Neuron (in vitro differentiated cells): Measurements from ENCODE around the gene CDH13.

Source experiments
- H2AFZ ChIP-seq: one replicate; pipeline ENCODE4 v1.6.1; 2013; ENCODE audit warnings: low read depth, mild to moderate bottlenecking, inconsistent platforms, low read length, moderate library complexity
- H3K27me3 ChIP-seq: one replicate; pipeline ENCODE4 v1.6.1; 2013; ENCODE audit warnings: low read length; ENCODE audit not compliant: insufficient read depth
- H3K36me3 ChIP-seq: one replicate; pipeline ENCODE4 v1.6.1; 2013; ENCODE audit warnings: low read length; ENCODE audit not compliant: insufficient read depth
- H3K4me1 ChIP-seq: one replicate; pipeline ENCODE4 v1.6.1; 2013; ENCODE audit warnings: low read length; ENCODE audit not compliant: insufficient read depth
- H3K4me3 ChIP-seq: 2 replicates; pipeline ENCODE4 v1.5.1; 2013; ENCODE audit warnings: mild to moderate bottlenecking, low read length, moderate library complexity
- H3K9me3 ChIP-seq: one replicate; pipeline ENCODE4 v1.6.1; 2013; ENCODE audit warnings: low read length

CDH13 gene

GRCh38 chr16:83720981-83721380 lies 1094.2 kb downstream of the CDH13 start:
- no peaks in the 10 kb centered on the region for H3K9me3 ChIP-seq
- H3K36me3 ChIP-seq: no peaks in the 10 kb centered on the region
- H3K4me3 ChIP-seq: no peak overlapping the region
- H3K27me3 ChIP-seq: no peaks in the 10 kb centered on the region
- H3K4me1 ChIP-seq: no peaks in the 10 kb centered on the region
- H2AFZ ChIP-seq: no peak overlapping the region

- Histone ChIP-seq H2AFZ (no peak overlapping the region), H3K4me3 (no peak overlapping the region), H3K27me3 (no peaks in the 10 kb centered on the region), H3K4me1 (no peaks in the 10 kb centered on the region), H3K9me3 (no peaks in the 10 kb centered on the region), H3K36me3 (no peaks in the 10 kb centered on the region)
Measured at GRCh38 chr16:83721676-83722075, 1094.9 kb downstream of the CDH13 start.

GRCh38 chr16:83722456-83723183 lies 1095.9 kb downstream of the CDH13 start:
- Histone ChIP-seq H3K36me3 (no peaks in the 10 kb centered on the region), H3K4me3 (no peak overlapping the region), H3K9me3 (no peaks in the 10 kb centered on the region), H3K27me3 (no peaks in the 10 kb centered on the region), H2AFZ (no peak overlapping the region), H3K4me1 (no peaks in the 10 kb centered on the region)

DNA sequence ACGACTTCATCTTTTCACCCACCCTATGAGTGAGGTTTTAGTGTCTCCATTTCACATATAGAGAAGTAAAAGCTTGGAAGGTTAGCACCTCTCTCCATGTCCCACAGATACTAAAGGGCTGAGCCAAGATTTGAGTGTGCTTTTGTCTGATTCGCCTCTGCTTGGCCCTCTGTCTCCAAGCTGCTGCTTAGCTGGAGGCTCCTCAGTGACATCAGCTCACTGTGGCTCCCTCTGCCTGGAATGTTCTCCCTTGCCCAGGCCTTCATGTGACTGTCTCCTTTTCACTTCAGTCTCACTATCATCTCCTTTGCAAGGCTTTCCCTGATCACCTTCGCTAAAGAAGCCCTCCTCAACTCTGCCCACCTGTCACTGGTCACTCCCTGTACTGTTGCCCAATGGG lies 1096.5 kb downstream of the CDH13 start:
- Histone ChIP-seq H2AFZ (no peak overlapping the region), H3K4me3 (no peak overlapping the region), H3K27me3 (no peaks in the 10 kb centered on the region), H3K36me3 (no peaks in the 10 kb centered on the region), H3K4me1 (no peaks in the 10 kb centered on the region), H3K9me3 (no peaks in the 10 kb centered on the region)

DNA sequence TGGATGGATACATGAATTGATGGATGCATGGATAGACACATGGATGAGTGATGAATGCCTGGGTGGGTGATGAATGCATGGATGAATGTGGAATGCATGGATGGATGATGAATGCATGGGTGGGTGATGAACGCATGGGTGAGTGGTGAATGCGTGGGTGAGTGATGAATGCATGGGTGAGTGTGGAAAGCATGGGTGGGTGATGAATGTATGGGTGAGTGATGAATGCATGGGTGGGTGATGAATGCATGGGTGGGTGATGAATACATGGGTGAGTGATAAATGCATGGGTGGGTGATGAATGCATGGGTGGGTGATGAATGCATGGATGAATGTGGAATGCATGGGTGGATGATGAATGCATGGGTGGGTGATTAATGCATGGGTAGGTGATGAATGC lies 1097.1 kb downstream of the CDH13 start:
- no peak overlapping the region for H3K4me3 ChIP-seq
- no peaks in the 10 kb centered on the region for H3K4me1 ChIP-seq
- H3K27me3 ChIP-seq: no peaks in the 10 kb centered on the region
- H2AFZ ChIP-seq: no peak overlapping the region
- H3K9me3 ChIP-seq: no peaks in the 10 kb centered on the region
- no peaks in the 10 kb centered on the region for H3K36me3 ChIP-seq

DNA sequence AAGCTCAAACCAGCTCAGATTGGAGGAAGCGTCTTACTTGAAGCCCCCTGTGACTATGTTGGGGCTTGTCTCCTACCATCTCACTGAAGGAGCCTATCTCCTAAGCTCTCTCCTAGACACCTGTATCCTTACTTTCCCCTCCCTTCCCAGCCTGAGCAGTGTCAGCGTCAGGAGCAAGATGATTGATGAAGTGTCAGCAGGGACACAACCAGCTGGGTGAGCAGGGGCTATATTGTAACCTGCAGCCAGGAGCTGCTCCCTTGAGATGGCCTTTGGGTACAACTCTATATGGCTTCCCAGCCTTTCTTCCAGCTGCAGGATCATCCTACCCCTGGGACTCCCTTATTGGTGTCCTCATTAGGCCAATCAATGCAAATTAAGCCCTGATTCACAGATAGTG lies 1097.8 kb downstream of the CDH13 start:
- H3K36me3 ChIP-seq: no peaks in the 10 kb centered on the region

GRCh38 chr16:83725313-83725712 lies 1098.5 kb downstream of the CDH13 start:
- H3K4me1 ChIP-seq: no peaks in the 10 kb centered on the region
- no peak overlapping the region for H2AFZ ChIP-seq
- no peaks in the 10 kb centered on the region for H3K27me3 ChIP-seq
- no peak overlapping the region for H3K4me3 ChIP-seq
- no peaks in the 10 kb centered on the region for H3K9me3 ChIP-seq
- H3K36me3 ChIP-seq: no peaks in the 10 kb centered on the region

More for the DNA sequence above, 1097.8 kb downstream of the CDH13 start:
- H3K27me3 ChIP-seq: no peaks in the 10 kb centered on the region
- no peak overlapping the region for H3K4me3 ChIP-seq
- no peaks in the 10 kb centered on the region for H3K4me1 ChIP-seq
- H2AFZ ChIP-seq: no peak overlapping the region
- no peaks in the 10 kb centered on the region for H3K9me3 ChIP-seq

- H3K4me1 ChIP-seq: no peaks in the 10 kb centered on the region
- no peak overlapping the region for H2AFZ ChIP-seq
- no peaks in the 10 kb centered on the region for H3K9me3 ChIP-seq
- no peaks in the 10 kb centered on the region for H3K36me3 ChIP-seq
- no peaks in the 10 kb centered on the region for H3K27me3 ChIP-seq
- no peak overlapping the region for H3K4me3 ChIP-seq
Measured at GRCh38 chr16:83727018-83727417, 1100.2 kb downstream of the CDH13 start.

- Histone ChIP-seq H3K36me3 (no peaks in the 10 kb centered on the region), H3K4me3 (no peak overlapping the region), H2AFZ (no peak overlapping the region), H3K27me3 (no peaks in the 10 kb centered on the region), H3K9me3 (no peaks in the 10 kb centered on the region), H3K4me1 (no peaks in the 10 kb centered on the region)
Measured at GRCh38 chr16:83727751-83728352, 1101.1 kb downstream of the CDH13 start.

DNA sequence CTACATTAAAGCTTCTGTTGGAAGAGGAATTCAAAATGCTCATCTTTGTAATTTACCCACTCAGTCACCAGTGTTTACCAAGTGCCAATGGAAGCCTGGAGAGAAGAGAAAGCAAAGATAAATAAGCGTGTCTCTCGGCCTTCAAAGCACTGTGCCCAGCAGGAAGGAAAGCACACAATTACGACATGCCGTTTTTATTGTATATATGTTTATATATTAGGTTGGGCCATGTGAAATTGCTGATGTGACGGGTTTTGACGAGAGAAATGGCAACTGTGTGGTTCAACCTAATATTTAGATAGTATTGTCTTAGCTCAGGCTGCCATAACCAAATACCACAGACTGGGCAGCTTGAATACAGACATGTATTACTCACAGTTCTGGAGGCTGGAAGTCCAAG lies 1101.7 kb downstream of the CDH13 start:
- Histone ChIP-seq H3K9me3 (no peaks in the 10 kb centered on the region), H3K27me3 (no peaks in the 10 kb centered on the region), H3K4me1 (no peaks in the 10 kb centered on the region), H3K4me3 (no peak overlapping the region), H2AFZ (no peak overlapping the region), H3K36me3 (no peaks in the 10 kb centered on the region)

DNA sequence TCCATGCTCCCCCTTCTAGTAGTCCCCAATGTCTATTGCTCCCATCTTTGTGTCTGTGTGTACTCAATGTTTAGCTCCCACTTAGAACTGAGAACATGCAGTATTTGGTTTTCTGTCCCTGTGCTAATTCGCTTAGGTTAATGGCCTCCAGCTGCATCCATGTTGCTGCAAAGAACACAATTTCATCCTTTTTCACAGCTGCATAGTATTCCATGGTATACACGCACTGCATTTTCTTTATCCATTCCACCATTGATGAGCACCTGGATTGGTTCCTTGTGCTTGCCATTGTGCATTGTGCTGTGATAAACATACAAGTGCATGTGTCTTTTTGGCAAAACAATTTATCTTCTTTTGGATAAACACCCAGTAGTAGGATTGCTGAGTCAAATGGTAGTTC lies 1104.0 kb downstream of the CDH13 start:
- no peaks in the 10 kb centered on the region for H3K27me3 ChIP-seq
- no peak overlapping the region for H2AFZ ChIP-seq
- peaks cover 6% of the 10 kb centered on the region for H3K9me3 ChIP-seq
- H3K4me3 ChIP-seq: no peak overlapping the region
- H3K4me1 ChIP-seq: no peaks in the 10 kb centered on the region
- no peaks in the 10 kb centered on the region for H3K36me3 ChIP-seq

GRCh38 chr16:83732536-83732935 lies 1105.8 kb downstream of the CDH13 start:
- H3K4me3 ChIP-seq: no peak overlapping the region
- H2AFZ ChIP-seq: no peak overlapping the region
- H3K27me3 ChIP-seq: no peaks in the 10 kb centered on the region
- no peaks in the 10 kb centered on the region for H3K36me3 ChIP-seq
- H3K9me3 ChIP-seq: peaks cover 6% of the 10 kb centered on the region
- H3K4me1 ChIP-seq: no peaks in the 10 kb centered on the region

- Histone ChIP-seq H3K27me3 (no peaks in the 10 kb centered on the region), H3K4me1 (no peaks in the 10 kb centered on the region), H3K9me3 (peaks cover 6% of the 10 kb centered on the region), H2AFZ (no peak overlapping the region), H3K36me3 (no peaks in the 10 kb centered on the region), H3K4me3 (no peak overlapping the region)
Measured at GRCh38 chr16:83733301-83733700, 1106.5 kb downstream of the CDH13 start.

DNA sequence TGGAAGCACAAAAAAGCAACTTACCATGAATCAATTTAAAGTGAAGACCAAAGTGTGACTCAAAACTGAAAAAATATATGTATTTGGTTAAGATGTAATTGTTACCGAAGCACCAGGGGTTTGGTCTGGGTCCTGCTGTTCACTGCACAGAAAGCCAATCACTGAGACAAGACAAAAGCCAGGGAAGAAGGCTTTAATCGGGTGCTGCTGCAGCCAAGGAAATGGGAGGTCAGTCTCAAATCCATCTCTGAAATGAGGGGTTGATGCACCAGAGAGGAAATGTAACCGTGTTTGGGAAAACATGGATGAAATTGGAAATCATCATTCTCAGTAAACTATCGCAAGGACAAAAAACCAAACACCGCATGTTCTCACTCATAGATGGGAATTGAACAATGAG lies 1107.4 kb downstream of the CDH13 start:
- Histone ChIP-seq H3K36me3 (no peaks in the 10 kb centered on the region), H3K4me3 (no peak overlapping the region), H3K27me3 (no peaks in the 10 kb centered on the region), H3K4me1 (no peaks in the 10 kb centered on the region), H2AFZ (no peak overlapping the region), H3K9me3 (peaks cover 6% of the 10 kb centered on the region)
